IMR-90 (cell line): Measurements from ENCODE around the gene CFAP45. TPM values are rescaled to one million over a fixed set of nuclear protein-coding genes. Genes with fewer than 3 reads are reported as not detected.

Experiments used
- ATAC-seq: fragments of 200-7000 bp; cut with Tn5 transposase; 2 replicates; pipeline ENCODE4 v1.9.1; 2020; ENCODE audit warnings: low read depth, mild to moderate bottlenecking, moderate library complexity
- BruUV-seq: library from RNA; stranded (reverse); fragments of 400-500 nt; replicated peaks from 2 replicates; lab custom pipeline; 2021; lab: Mats Ljungman, UMichigan
- CTCF ChIA-PET: fragments of 300-600 bp; formaldehyde crosslinking; extraction: SDS; loops from one replicate; lab custom pipeline; 2021; ENCODE audit warnings: antibody characterized with exemption; lab: Yijun Ruan, JAX
- POLR2A ChIA-PET: fragments of 300-600 bp; sonication (Branson Sonifier 250); formaldehyde crosslinking; loops from one replicate; lab custom pipeline; 2022; ENCODE audit warnings: antibody characterized with exemption; ENCODE audit not compliant: unreplicated experiment; lab: Charles Lee
- DNase-seq: peaks from one replicate; pipeline ENCODE4 v3.0.0; 2013
- H2AFZ ChIP-seq: replicated peaks from 2 replicates; pipeline ENCODE3; 2013; ENCODE audit warnings: low read length, mild to moderate bottlenecking; ENCODE audit not compliant: poor library complexity
- H2AK5ac ChIP-seq: 2 replicates; pipeline ENCODE4 v1.6.1; 2013; ENCODE audit warnings: low read depth, low read length, inconsistent platforms
- H2AK9ac ChIP-seq: replicated peaks from 2 replicates; pipeline ENCODE3; 2013; ENCODE audit warnings: mild to moderate bottlenecking, low read depth, low read length, moderate library complexity; ENCODE audit not compliant: poor library complexity
- H2BK120ac ChIP-seq: 2 replicates; pipeline ENCODE4 v1.6.1; 2013; ENCODE audit warnings: low read depth, low read length, inconsistent platforms
- H2BK15ac ChIP-seq: 3 replicates; pipeline ENCODE4 v1.6.1; 2013; ENCODE audit warnings: low read depth, low read length, inconsistent platforms
- H2BK20ac ChIP-seq: 2 replicates; pipeline ENCODE4 v1.6.1; 2013; ENCODE audit warnings: low read depth, mild to moderate bottlenecking, inconsistent platforms, low read length, moderate library complexity
- H2BK5ac ChIP-seq: 2 replicates; pipeline ENCODE4 v1.6.1; 2013; ENCODE audit warnings: mild to moderate bottlenecking, low read depth, low read length, inconsistent platforms; ENCODE audit not compliant: poor library complexity, severe bottlenecking
- H3K14ac ChIP-seq: replicated peaks from 2 replicates; pipeline ENCODE4 v1.6.1; 2013; ENCODE audit warnings: low read depth, low read length, inconsistent platforms
- H3K18ac ChIP-seq: 2 replicates; pipeline ENCODE4 v1.6.1; 2013; ENCODE audit warnings: low read depth, low read length, control low read depth
- H3K23ac ChIP-seq: 2 replicates; pipeline ENCODE4 v1.6.1; 2013; ENCODE audit warnings: low read depth, low read length, inconsistent platforms
- H3K27ac ChIP-seq: 2 replicates; pipeline ENCODE4 v1.5.1; 2013; ENCODE audit warnings: mild to moderate bottlenecking, control low read depth, low read length; ENCODE audit not compliant: insufficient read depth
- H3K27me3 ChIP-seq: 2 replicates; pipeline ENCODE4 v1.6.1; 2013; ENCODE audit warnings: low read length; ENCODE audit not compliant: control insufficient read depth, insufficient read depth
- H3K36me3 ChIP-seq: 2 replicates; pipeline ENCODE4 v1.6.1; 2013; ENCODE audit warnings: low read length, mixed read lengths; ENCODE audit not compliant: control insufficient read depth, insufficient read depth
- H3K4ac ChIP-seq: 2 replicates; pipeline ENCODE4 v1.6.1; 2013; ENCODE audit warnings: low read depth, low read length, inconsistent platforms
- H3K4me1 ChIP-seq: 2 replicates; pipeline ENCODE4 v1.6.1; 2013; ENCODE audit warnings: low read length, mixed read lengths; ENCODE audit not compliant: control insufficient read depth, insufficient read depth
- H3K4me2 ChIP-seq: 2 replicates; pipeline ENCODE4 v1.6.1; 2013; ENCODE audit warnings: low read depth, mild to moderate bottlenecking, control low read depth, low read length, moderate library complexity
- H3K4me3 ChIP-seq: 2 replicates; pipeline ENCODE4 v1.5.1; 2013; ENCODE audit warnings: low read depth, mild to moderate bottlenecking, control low read depth, low read length, moderate library complexity; ENCODE audit not compliant: insufficient read depth
- H3K56ac ChIP-seq: 2 replicates; pipeline ENCODE4 v1.6.1; 2013; ENCODE audit warnings: low read length, inconsistent platforms; ENCODE audit not compliant: insufficient read depth; ENCODE audit errors: extremely low read depth
- H3K79me1 ChIP-seq, 2 experiments: 2 replicates each; pipeline ENCODE4 v1.6.1; 2013; ENCODE audit warnings: low read length in 2 of 2, inconsistent platforms in 1 of 2, low read depth in 1 of 2
- H3K9ac ChIP-seq: 2 replicates; pipeline ENCODE4 v1.6.1; 2013; ENCODE audit warnings: low read depth, low read length, control low read depth
- H3K9me1 ChIP-seq: 2 replicates; pipeline ENCODE4 v1.6.1; 2013; ENCODE audit warnings: low read length, inconsistent platforms; ENCODE audit not compliant: insufficient read depth
- H3K9me3 ChIP-seq: 2 replicates; pipeline ENCODE4 v1.6.1; 2013; ENCODE audit warnings: low read length; ENCODE audit not compliant: control insufficient read depth, insufficient read depth
- H4K20me1 ChIP-seq: 2 replicates; pipeline ENCODE4 v1.6.1; 2013; ENCODE audit warnings: low read length, inconsistent platforms; ENCODE audit not compliant: insufficient read depth
- H4K5ac ChIP-seq: 2 replicates; pipeline ENCODE4 v1.6.1; 2013; ENCODE audit warnings: mild to moderate bottlenecking, low read depth, low read length, control low read depth
- H4K8ac ChIP-seq, 2 experiments: 2 replicates each; pipeline ENCODE4 v1.6.1; 2013; ENCODE audit warnings: low read depth in 2 of 2, low read length in 2 of 2, control low read depth in 1 of 2, inconsistent platforms in 1 of 2
- H4K91ac ChIP-seq: 2 replicates; pipeline ENCODE4 v1.6.1; 2013; ENCODE audit warnings: low read depth, low read length, inconsistent platforms; ENCODE audit not compliant: insufficient read depth
- BHLHE40 ChIP-seq: fragments of 150-350 bp; IDR thresholded peaks from 2 replicates; pipeline ENCODE4 v1.6.1; 2016; ENCODE audit warnings: mild to moderate bottlenecking, low read depth, low read length
- MAFK ChIP-seq: IDR thresholded peaks from 2 replicates; pipeline ENCODE4 v1.6.1; 2012; ENCODE audit warnings: low read depth, low read length, improper control_type of control experiment
- MAZ ChIP-seq: IDR thresholded peaks from 2 replicates; pipeline ENCODE4 v1.6.1; 2012; ENCODE audit warnings: low read depth, mild to moderate bottlenecking, low read length, improper control_type of control experiment, moderate library complexity, borderline replicate concordance
- NFE2L2 ChIP-seq: fragments of 150-350 bp; IDR thresholded peaks from 2 replicates; pipeline ENCODE4 v1.6.1; 2016; ENCODE audit warnings: low read depth, mild to moderate bottlenecking, low read length
- POLR2A ChIP-seq: IDR thresholded peaks from 2 replicates; pipeline ENCODE4 v1.6.1; 2012; ENCODE audit warnings: mild to moderate bottlenecking, low read depth, low read length
- RAD21 ChIP-seq: IDR thresholded peaks from 2 replicates; pipeline ENCODE4 v1.6.1; 2012; ENCODE audit warnings: low read length, improper control_type of control experiment
- RCOR1 ChIP-seq: IDR thresholded peaks from 2 replicates; pipeline ENCODE4 v1.6.1; 2012; ENCODE audit warnings: mild to moderate bottlenecking, low read length, improper control_type of control experiment; ENCODE audit not compliant: insufficient replicate concordance
- RFX5 ChIP-seq: IDR thresholded peaks from 2 replicates; pipeline ENCODE4 v1.8.0; 2012; ENCODE audit warnings: low read depth, mild to moderate bottlenecking, low read length, moderate library complexity
- WGBS, 2 experiments: methylation state at CpG; one replicate each; pipeline versions ENCODE4 v1.1.5 to v1.1.7; 2013; ENCODE audit warnings: missing lambda C conversion rate in 2 of 2; ENCODE audit not compliant: insufficient read length in 1 of 2; ENCODE audit errors: extremely low coverage in 2 of 2; 5-methylcytosine and 5-hydroxymethylcytosine counted together
- dilution Hi-C: fragments of 300-500 bp; cut with HindIII; formaldehyde crosslinking; loops from one replicate; pipeline ENCODE4 v1.14.3; 2018; ENCODE audit warnings: low sequenced_read_pairs; ENCODE audit not compliant: unreplicated experiment
- in situ Hi-C: fragments of 300-500 bp; cut with MboI; formaldehyde crosslinking; loops from 3 replicates; pipeline ENCODE4 v1.14.3; 2019; ENCODE audit warnings: low sequenced_read_pairs, inconsistent platforms, mixed read lengths
- intact Hi-C: fragments of 100-400 bp; cut with micrococcal nuclease; formaldehyde crosslinking; loops from 2 replicates; pipeline ENCODE4 v1.10.0; 2022
- polyA plus RNA-seq, 3 experiments: library from polyadenylated mRNA; depleted of rRNA; stranded (reverse); fragments of >200 nt; gene quantifications; 2 replicates each; pipeline ENCODE4 v1.2.3, GENCODE V29; 2012; ENCODE audit warnings: low replicate concordance in 1 of 3
- total RNA-seq: library from RNA; depleted of rRNA; stranded (reverse); fragments of >200 nt; gene quantifications from 2 replicates; pipeline ENCODE4 v1.2.3, GENCODE V29; 2012
- TF ChIP-seq, protein P1 (sequence below): fragments of 150-350 bp; IDR thresholded peaks from 2 replicates; pipeline ENCODE4 v1.6.1; 2016; ENCODE audit warnings: low read depth, mild to moderate bottlenecking, low read length, moderate library complexity, borderline replicate concordance
- TF ChIP-seq, protein P2 (sequence below): conservative IDR thresholded peaks from 2 replicates; pipeline ENCODE4 v1.5.1; 2012; ENCODE audit warnings: mild to moderate bottlenecking, low read depth, low read length, improper control_type of control experiment

The CFAP45 gene
- total and polyA plus RNA-seq, 2 of the 4 experiments (the other 2 are of a cell fraction) = 0.51 to 0.72 TPM

DNA sequence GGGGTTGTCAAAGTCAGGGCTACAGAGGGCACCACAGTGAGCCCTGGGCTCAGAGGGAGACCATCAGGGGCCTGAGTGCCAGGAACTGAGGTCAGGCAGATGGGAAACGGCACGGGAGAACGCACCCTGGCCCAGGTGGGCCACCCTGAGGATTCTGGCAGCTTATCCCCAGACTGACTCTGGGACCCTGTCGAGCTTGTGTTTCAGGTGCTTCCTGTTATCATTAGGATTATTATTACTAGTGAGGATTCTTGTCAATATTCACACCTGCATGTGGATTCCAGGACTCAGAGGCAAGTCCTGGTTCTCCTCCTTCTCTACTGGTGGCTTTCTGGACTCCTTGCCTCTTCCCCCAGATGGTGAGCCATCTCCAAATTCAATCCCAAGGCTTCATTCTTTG is 52.7 kb downstream of the CFAP45 start:
- Histone ChIP-seq H3K18ac (no peak overlapping the region), H3K56ac (no peak overlapping the region), H4K20me1 (no peaks in the 10 kb centered on the region), H4K8ac (no peak overlapping the region), H3K4me3 (no peak overlapping the region), H2AK9ac (no peak overlapping the region), H4K91ac (no peak overlapping the region), H3K4me2 (no peak overlapping the region), H2AFZ (no peak overlapping the region), H3K4ac (no peak overlapping the region), H3K9me1 (peaks cover 9% of the 10 kb centered on the region), H3K36me3 (no peaks in the 10 kb centered on the region), H2BK120ac (no peak overlapping the region), H3K27me3 (no peaks in the 10 kb centered on the region; the same call in 1 of the 2 replicates), H2BK20ac (no peak overlapping the region), H2AK5ac (no peak overlapping the region), H3K9me3 (no peaks in the 10 kb centered on the region), H2BK5ac (no peak overlapping the region), H3K4me1 (peaks cover 2% of the 10 kb centered on the region; the same call in 1 of the 2 replicates), H3K27ac (no peak overlapping the region), H2BK15ac (no peak overlapping the region), H3K79me1 (peaks cover 0 to 6% of the 10 kb centered on the region in 2 experiments; a peak in 1 of 4 replicates), H3K9ac (no peak overlapping the region), H3K14ac (no peak overlapping the region), H3K23ac (no peak overlapping the region), H4K5ac (no peak overlapping the region)
- in situ Hi-C loops = no loop called here
- no TSS peak for BruUV-seq
- 100% methylated on average over 1 of the region's 4 CpGs; no CpG with 5 or more reads in 1 of the 2 experiments for WGBS, 2 experiments
- DNase-seq = no peak
- ChIA-PET POLR2A (no interaction called here), CTCF (no interaction called here)
- TF ChIP-seq, protein P1, sequence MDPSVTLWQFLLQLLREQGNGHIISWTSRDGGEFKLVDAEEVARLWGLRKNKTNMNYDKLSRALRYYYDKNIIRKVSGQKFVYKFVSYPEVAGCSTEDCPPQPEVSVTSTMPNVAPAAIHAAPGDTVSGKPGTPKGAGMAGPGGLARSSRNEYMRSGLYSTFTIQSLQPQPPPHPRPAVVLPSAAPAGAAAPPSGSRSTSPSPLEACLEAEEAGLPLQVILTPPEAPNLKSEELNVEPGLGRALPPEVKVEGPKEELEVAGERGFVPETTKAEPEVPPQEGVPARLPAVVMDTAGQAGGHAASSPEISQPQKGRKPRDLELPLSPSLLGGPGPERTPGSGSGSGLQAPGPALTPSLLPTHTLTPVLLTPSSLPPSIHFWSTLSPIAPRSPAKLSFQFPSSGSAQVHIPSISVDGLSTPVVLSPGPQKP = no peak
- TF ChIP-seq RAD21 = no peak
- TF ChIP-seq BHLHE40 = no peak
- no peak for TF ChIP-seq MAFK
- no peak for TF ChIP-seq POLR2A
- TF ChIP-seq, protein P2, sequence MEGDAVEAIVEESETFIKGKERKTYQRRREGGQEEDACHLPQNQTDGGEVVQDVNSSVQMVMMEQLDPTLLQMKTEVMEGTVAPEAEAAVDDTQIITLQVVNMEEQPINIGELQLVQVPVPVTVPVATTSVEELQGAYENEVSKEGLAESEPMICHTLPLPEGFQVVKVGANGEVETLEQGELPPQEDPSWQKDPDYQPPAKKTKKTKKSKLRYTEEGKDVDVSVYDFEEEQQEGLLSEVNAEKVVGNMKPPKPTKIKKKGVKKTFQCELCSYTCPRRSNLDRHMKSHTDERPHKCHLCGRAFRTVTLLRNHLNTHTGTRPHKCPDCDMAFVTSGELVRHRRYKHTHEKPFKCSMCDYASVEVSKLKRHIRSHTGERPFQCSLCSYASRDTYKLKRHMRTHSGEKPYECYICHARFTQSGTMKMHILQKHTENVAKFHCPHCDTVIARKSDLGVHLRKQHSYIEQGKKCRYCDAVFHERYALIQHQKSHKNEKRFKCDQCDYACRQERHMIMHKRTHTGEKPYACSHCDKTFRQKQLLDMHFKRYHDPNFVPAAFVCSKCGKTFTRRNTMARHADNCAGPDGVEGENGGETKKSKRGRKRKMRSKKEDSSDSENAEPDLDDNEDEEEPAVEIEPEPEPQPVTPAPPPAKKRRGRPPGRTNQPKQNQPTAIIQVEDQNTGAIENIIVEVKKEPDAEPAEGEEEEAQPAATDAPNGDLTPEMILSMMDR = no peak
- TF ChIP-seq NFE2L2 = no peak
- no peak for TF ChIP-seq MAZ
- TF ChIP-seq RFX5 = no peak
- no peak for TF ChIP-seq RCOR1
- ATAC-seq = no peak
- dilution Hi-C loops = no loop called here
- intact Hi-C loops = no loop called here
